GDM1 (cell line): ENCODE results near the gene GJA5.

Experiments
- DNase-seq: peaks from one replicate; lab custom pipeline; 2025; lab: John Stamatoyannopoulos, UW

GJA5 gene

GRCh38 chr1:147729315-147729714 is 31.1 kb downstream of the GJA5 start:
- DNase-seq, result no peak

- DNase-seq, result no peak
Measured at GRCh38 chr1:147726168-147726567, 34.2 kb downstream of the GJA5 start.

- DNase-seq, result no peak
Measured at GRCh38 chr1:147725685-147726084, 34.7 kb downstream of the GJA5 start.

GRCh38 chr1:147723691-147724323 is 36.6 kb downstream of the GJA5 start:
- DNase-seq, result no peak

GRCh38 chr1:147722124-147722523 is 38.3 kb downstream of the GJA5 start:
- no peak for DNase-seq

GRCh38 chr1:147721716-147722115 is 38.7 kb downstream of the GJA5 start:
- DNase-seq, result no peak

GRCh38 chr1:147720557-147720956 is 39.8 kb downstream of the GJA5 start:
- no peak for DNase-seq

- DNase-seq, result no peak
Measured at GRCh38 chr1:147719711-147720225, 40.6 kb downstream of the GJA5 start.

GRCh38 chr1:147719029-147719698 is 41.2 kb downstream of the GJA5 start:
- no peak for DNase-seq

GRCh38 chr1:147717706-147718097 is 42.7 kb downstream of the GJA5 start:
- no peak for DNase-seq

- no peak for DNase-seq
Measured at GRCh38 chr1:147717051-147717705, 43.2 kb downstream of the GJA5 start.

- no peak for DNase-seq
Measured at GRCh38 chr1:147712605-147713004, 47.8 kb downstream of the GJA5 start.
